ENCODE data around the gene MAB21L4. TPM values are rescaled to one million over a fixed set of nuclear protein-coding genes. Genes with fewer than 3 reads are reported as not detected.

Gene MAB21L4
- polyA plus RNA-seq, 1 donor: 4.8 TPM

GRCh38 chr2:240912878-240913809 is 17.2 kb upstream of the MAB21L4 start:
- DNase-seq: no peak

- DNase-seq: no peak
These were observed 15.8 kb upstream of the MAB21L4 start for GRCh38 chr2:240911641-240912265.

DNA sequence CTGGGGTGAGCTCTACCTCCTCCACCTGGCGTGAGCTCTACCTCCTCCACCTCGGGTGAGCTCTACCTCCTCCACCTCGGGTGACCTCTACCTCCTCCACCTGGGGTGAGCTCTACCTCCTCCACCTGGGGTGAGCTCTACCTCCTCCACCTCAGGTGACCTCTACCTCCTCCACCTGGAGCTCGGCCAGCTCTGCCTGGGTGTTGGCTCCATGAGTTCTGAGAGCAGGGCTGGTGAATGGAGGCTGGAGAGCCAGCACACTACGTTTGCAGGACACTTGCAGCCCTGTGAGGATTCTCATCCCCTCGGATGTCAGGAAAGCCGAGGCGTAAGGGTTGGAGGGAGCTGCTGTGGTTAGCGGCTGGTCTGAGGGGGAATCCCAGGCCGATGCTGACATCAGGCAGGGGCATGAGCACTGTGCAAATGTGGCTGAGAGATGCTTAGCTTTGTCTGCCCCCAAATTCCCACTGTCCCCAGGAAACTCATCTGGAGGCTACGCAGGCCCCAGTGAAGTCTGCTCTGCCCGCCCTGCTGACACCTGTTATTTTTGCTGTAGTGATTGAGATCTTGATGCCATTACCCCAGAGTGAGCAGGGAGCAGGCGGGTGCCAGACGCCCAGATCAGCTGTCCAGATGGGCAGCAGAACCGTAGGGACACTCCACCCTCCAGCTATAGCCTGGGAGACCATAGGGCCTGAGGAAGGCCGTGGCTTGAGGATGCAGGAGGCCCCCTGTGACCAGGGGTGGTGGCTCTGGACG is 13.4 kb upstream of the MAB21L4 start:
- DNase-seq: no peak

- no peak for DNase-seq
These were observed 11.1 kb upstream of the MAB21L4 start for GRCh38 chr2:240906911-240907590.

DNA sequence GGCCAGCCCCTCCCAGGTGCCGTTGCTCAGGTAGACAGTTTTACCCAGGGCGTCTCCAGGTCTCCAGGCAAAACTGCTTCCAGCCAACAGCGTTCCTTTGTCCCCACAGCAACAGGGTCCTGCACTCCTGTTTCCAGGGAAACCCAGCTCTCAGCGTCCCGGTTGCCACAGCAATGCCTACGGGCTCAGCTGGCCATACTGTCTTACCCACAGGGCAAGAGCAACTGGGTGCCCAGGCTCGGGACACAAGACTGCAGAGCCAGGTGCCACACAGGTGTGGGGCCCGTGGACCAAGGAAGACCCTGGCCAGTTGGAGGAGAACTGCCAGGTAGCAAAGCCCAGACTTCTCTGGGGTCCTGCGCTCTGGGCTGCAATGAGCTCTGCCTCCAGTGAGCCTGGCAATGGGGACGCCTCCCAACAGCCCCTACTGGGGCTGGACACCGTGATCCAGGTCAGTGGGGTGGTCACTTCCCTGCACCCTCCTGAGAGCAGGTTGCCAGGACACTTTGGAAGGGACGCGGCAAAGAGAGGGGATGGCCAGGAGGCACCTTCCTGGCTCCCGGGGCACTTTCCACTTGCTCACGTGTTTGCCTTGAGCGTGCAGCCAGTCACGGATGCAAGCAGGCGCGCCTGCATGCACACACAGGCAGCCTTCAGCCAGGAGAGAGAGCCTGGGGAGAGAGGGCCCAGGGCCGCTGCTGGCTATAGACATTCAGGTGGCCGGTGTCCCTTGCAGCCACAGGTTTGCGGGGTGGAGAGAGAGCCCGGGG is 10.4 kb upstream of the MAB21L4 start, which contains the start of gene CROCC2:
Gene CROCC2 (plus strand): TSS at position 196 of the 770 bp plus-strand sequence. CDS start 178 bp downstream, at position 374.
- no peak for DNase-seq

DNA sequence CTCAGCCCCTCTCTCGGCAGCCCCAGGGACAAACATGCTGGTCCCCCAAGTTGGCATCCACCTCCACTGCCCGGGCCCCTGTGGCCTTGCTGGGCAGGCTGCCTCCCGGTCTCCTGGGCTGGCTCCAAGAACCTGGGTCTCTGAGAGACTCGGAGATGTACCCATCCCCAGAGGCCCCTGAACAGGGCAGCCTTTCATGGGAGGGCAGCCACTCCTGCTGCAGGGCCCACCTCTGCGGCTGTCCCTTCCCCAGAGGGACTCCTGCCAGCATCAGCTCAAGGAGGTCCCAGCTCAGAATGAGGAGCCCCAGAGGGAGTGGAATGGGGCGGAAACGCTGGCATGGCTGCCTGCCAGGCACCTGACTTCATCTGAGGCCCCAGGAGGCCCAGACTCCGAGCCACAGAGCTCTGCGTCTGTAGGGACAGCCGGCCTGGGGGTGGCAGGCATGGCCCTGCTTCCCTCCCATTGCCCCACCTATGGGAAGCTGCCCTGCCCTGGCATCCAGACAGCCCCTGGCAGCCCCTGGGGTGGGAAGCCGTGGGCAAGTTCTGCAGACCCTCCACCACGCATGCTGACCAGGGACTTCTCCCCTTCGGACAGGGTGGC is 9.3 kb upstream of the MAB21L4 start:
- no peak for DNase-seq

GRCh38 chr2:240904216-240905175 is 8.5 kb upstream of the MAB21L4 start:
- no peak for DNase-seq

GRCh38 chr2:240903191-240904060 is 7.5 kb upstream of the MAB21L4 start:
- no peak for DNase-seq

DNA sequence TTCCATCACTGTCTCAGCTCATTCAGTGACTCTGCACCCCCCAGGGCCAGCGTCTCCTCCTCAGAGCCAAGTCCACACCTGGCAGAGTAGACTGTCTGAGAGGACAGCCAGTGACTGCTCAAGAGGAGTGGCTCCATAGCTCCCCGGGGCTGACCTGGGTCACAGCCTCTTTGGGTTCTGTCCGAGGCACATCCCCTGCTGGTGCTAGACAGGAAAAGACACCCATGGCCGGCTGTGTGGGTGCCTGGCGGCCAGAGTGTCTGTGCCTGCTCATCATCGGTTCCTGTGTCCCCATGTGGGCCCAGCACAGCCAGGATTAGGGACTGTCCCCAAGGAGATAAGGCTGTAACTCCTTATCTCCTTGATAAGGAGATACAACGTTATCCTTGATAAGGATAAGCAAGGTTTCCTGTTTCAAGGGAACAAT is 6.7 kb upstream of the MAB21L4 start:
- DNase-seq: no peak

- no peak for DNase-seq
These were observed 6.1 kb upstream of the MAB21L4 start for GRCh38 chr2:240901986-240902614.

DNA sequence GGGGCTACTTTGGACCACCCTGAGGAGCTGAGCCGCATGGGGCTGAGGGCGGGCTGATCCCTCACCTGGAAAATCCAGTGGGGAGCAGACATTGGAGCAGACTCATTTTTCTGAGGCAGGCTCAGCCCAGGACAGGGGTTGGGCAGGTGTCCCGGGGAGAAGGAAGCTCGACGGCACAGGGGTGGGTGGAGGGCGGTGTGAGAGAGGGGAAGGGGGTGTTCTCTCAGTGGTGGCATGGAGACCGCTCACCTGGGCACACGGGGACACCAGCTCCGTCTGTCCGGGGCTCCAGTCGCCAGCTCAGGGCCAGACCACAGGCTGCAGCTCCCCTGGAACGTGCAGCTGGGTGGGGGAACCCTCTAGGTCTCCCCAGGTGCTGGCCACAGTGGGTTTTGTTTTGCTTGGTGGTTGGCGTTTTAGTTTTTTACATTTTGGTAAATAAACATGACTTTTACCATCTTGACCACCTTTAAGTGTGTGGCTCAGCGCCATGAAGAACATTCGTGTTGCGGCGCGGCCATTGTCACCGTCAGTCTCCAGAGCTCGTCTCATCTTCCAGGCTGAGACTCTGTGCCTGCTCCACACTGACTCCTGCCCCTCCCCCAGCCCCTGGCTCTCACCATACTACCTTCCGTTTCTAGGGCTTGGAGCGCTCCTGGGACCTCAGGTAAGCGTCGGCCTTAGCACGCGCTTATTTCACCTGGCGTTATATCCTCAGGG is 4.3 kb upstream of the MAB21L4 start:
- no peak for DNase-seq

DNA sequence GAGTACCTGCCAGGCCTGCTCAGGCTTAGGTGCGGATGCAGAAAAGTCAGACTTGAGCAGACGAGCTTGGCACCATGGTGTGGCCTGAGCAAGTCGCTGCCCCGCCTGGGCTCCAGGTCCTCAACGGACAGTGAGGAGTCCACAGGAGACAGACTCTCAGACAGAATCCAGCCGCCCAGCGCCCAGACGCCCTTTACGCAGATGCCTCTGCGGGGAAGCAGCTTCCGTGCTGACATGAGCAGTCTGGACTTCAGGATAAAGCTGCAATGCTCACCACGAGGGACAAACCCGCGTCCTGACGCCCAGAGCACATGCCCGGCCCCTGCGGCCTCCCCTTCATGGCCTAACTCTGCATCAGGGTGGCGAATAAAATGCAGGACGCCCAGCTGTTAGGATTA is 3.5 kb upstream of the MAB21L4 start:
- no peak for DNase-seq

- no peak for DNase-seq
These were observed 2.9 kb upstream of the MAB21L4 start for GRCh38 chr2:240898731-240899467.

- DNase-seq: no peak
These were observed 2.3 kb upstream of the MAB21L4 start for GRCh38 chr2:240898108-240898730.

DNA sequence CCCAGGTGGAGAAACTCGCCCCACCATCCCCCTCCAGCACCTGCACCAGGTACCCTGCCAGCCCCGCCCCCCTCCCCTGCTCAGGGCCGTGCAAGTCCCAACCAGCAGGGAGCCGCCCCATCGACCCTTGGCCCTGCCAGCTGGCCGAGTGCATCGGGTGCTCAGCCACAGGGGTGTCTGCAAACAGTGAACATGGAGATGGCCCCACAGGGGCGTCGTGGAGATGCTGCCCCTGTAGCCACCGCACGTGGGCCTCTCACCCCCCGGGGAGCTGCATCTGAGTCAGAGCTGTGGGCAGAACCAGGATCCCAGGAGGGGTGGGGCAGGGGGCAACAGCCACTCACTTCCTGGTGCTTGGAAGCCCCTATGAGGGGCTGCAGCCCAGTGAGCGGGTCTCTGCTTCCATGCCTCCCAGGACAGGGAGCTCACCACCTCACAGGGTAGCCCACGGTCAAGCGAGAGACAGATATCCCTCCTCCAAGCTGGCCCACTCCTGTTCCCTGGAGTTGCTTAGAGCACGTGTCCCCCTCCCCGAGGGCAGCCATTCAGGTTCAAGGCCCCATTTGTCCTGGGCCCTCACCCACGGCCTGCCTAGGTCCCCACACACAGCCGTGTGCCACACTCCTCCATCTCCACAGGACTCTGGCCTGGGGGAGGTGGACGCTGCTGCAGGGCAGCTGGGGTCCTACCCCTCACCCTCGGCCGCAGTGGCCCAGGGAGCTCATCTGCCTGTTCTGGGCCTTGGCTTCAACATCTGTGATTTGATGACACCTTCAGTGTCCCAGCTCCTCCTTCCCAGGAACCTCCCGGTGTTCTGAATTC is 1.1 kb upstream of the MAB21L4 start:
- no peak for DNase-seq
